H9 (cell line): ENCODE data around the gene ACAD8. TPM values are rescaled to one million over a fixed set of nuclear protein-coding genes. Genes with fewer than 3 reads are reported as not detected.

Source experiments
- DNase-seq: peaks from one replicate; pipeline ENCODE4 v3.0.0-alpha.2; 2017
- H2AFZ ChIP-seq: one replicate; pipeline ENCODE4 v1.6.1; 2013; ENCODE audit warnings: mild to moderate bottlenecking, low read length, control low read depth, moderate library complexity
- H2AK5ac ChIP-seq: 2 replicates; pipeline ENCODE4 v1.6.1; 2013; ENCODE audit warnings: low read length, control low read depth, mixed read lengths; ENCODE audit not compliant: insufficient read length
- H2BK120ac ChIP-seq: one replicate; pipeline ENCODE4 v1.6.1; 2013; ENCODE audit warnings: low read depth, mild to moderate bottlenecking, low read length, control low read depth, inconsistent platforms; ENCODE audit not compliant: poor library complexity, severe bottlenecking
- H2BK12ac ChIP-seq: 2 replicates; pipeline ENCODE4 v1.6.1; 2013; ENCODE audit warnings: low read length, control low read depth, mixed read lengths, low read depth; ENCODE audit not compliant: insufficient read length
- H2BK15ac ChIP-seq: 2 replicates; pipeline ENCODE4 v1.6.1; 2013; ENCODE audit warnings: low read depth, low read length, control low read depth
- H2BK20ac ChIP-seq: one replicate; pipeline ENCODE4 v1.6.1; 2013; ENCODE audit warnings: low read depth, mild to moderate bottlenecking, low read length, control low read depth, inconsistent platforms; ENCODE audit not compliant: poor library complexity, severe bottlenecking
- H2BK5ac ChIP-seq: 2 replicates; pipeline ENCODE4 v1.6.1; 2013; ENCODE audit warnings: low read length, control low read depth, mixed read lengths; ENCODE audit not compliant: insufficient read length
- H3K14ac ChIP-seq: 2 replicates; pipeline ENCODE4 v1.6.1; 2013; ENCODE audit warnings: low read length, control low read depth; ENCODE audit not compliant: insufficient read depth
- H3K18ac ChIP-seq: 2 replicates; pipeline ENCODE4 v1.6.1; 2013; ENCODE audit warnings: low read depth, mild to moderate bottlenecking, mixed read lengths, low read length, control low read depth; ENCODE audit not compliant: insufficient read length
- H3K23ac ChIP-seq: 2 replicates; pipeline ENCODE4 v1.6.1; 2013; ENCODE audit warnings: low read length, control low read depth, mixed read lengths, low read depth; ENCODE audit not compliant: insufficient read length
- H3K23me2 ChIP-seq: 2 replicates; pipeline ENCODE4 v1.6.1; 2013; ENCODE audit warnings: low read depth, mild to moderate bottlenecking, mixed read lengths, low read length, control low read depth; ENCODE audit not compliant: insufficient read length, poor library complexity, severe bottlenecking
- H3K27ac ChIP-seq: 2 replicates; pipeline ENCODE4 v1.5.1; 2013; ENCODE audit warnings: low read length, control low read depth, mixed read lengths, low read depth; ENCODE audit not compliant: insufficient read length
- H3K27me3 ChIP-seq: 2 replicates; pipeline ENCODE4 v1.6.1; 2013; ENCODE audit warnings: low read length, control low read depth, inconsistent platforms; ENCODE audit not compliant: insufficient read depth
- H3K4ac ChIP-seq: 2 replicates; pipeline ENCODE4 v1.6.1; 2013; ENCODE audit warnings: low read depth, mild to moderate bottlenecking, control low read depth, inconsistent platforms, low read length, moderate library complexity
- H3K4me1 ChIP-seq: 2 replicates; pipeline ENCODE4 v1.6.1; 2013; ENCODE audit warnings: low read length, control low read depth, inconsistent platforms; ENCODE audit not compliant: insufficient read depth
- H3K4me2 ChIP-seq: 2 replicates; pipeline ENCODE4 v1.6.1; 2013; ENCODE audit warnings: low read length, control low read depth, mixed read lengths; ENCODE audit not compliant: insufficient read length, insufficient read depth
- H3K56ac ChIP-seq: 2 replicates; pipeline ENCODE4 v1.6.1; 2013; ENCODE audit warnings: low read depth, mild to moderate bottlenecking, mixed read lengths, low read length, control low read depth; ENCODE audit not compliant: insufficient read length
- H3K79me1 ChIP-seq: 2 replicates; pipeline ENCODE4 v1.6.1; 2013; ENCODE audit warnings: low read depth, mild to moderate bottlenecking, moderate library complexity, low read length, control low read depth, inconsistent platforms; ENCODE audit not compliant: insufficient read depth, poor library complexity, severe bottlenecking
- H3K79me2 ChIP-seq: 2 replicates; pipeline ENCODE4 v1.6.1; 2013; ENCODE audit warnings: low read length, control low read depth, inconsistent platforms; ENCODE audit not compliant: insufficient read depth
- H3K9ac ChIP-seq: 2 replicates; pipeline ENCODE4 v1.6.1; 2013; ENCODE audit warnings: low read length, control low read depth, mixed read lengths; ENCODE audit not compliant: insufficient read length; ENCODE audit errors: extremely low read depth
- H3K9me3 ChIP-seq: one replicate; pipeline ENCODE4 v1.6.1; 2013; ENCODE audit warnings: low read depth, low read length, inconsistent platforms; ENCODE audit not compliant: control insufficient read depth
- H3T11ph ChIP-seq: one replicate; pipeline ENCODE4 v1.6.1; 2013; ENCODE audit warnings: mild to moderate bottlenecking, low read length, control low read depth, inconsistent platforms
- H4K20me1 ChIP-seq: one replicate; pipeline ENCODE4 v1.6.1; 2013; ENCODE audit not compliant: control insufficient read depth, insufficient read length, insufficient read depth
- H4K5ac ChIP-seq: 2 replicates; pipeline ENCODE4 v1.6.1; 2013; ENCODE audit warnings: low read depth, mild to moderate bottlenecking, mixed read lengths, low read length, control low read depth; ENCODE audit not compliant: insufficient read length
- H4K8ac ChIP-seq: replicated peaks from 2 replicates; pipeline ENCODE4 v1.6.1; 2013; ENCODE audit warnings: low read length, control low read depth, mixed read lengths, low read depth; ENCODE audit not compliant: insufficient read length
- H4K91ac ChIP-seq: 2 replicates; pipeline ENCODE4 v1.6.1; 2013; ENCODE audit warnings: low read depth, mild to moderate bottlenecking, moderate library complexity, mixed read lengths, low read length, control low read depth; ENCODE audit not compliant: insufficient read length
- H3K27ac Mint-ChIP-seq, 3 experiments: 2 replicates in 2 of 3; 3 replicates in 1 of 3; pipeline ENCODE4 v1.8.0; 2020 to 2021; ENCODE audit warnings: mixed read lengths in 3 of 3, mild to moderate bottlenecking in 1 of 3, moderate library complexity in 1 of 3
- H3K27me3 Mint-ChIP-seq: 2 replicates; pipeline ENCODE4 v1.8.0; 2021; ENCODE audit warnings: low read depth, mild to moderate bottlenecking, moderate library complexity, mixed read lengths
- H3K36me3 Mint-ChIP-seq, 3 experiments: 2 replicates in 2 of 3; 3 replicates in 1 of 3; pipeline ENCODE4 v1.8.0; 2020 to 2021; ENCODE audit warnings: low read depth in 3 of 3, mixed read lengths in 3 of 3; ENCODE audit not compliant: insufficient read depth in 1 of 3
- H3K4me1 Mint-ChIP-seq, 2 experiments: 2 replicates each; pipeline ENCODE4 v1.8.0; 2020; ENCODE audit warnings: mixed read lengths in 2 of 2
- H3K4me3 Mint-ChIP-seq, 2 experiments: 2 replicates in 1 of 2; 3 replicates in 1 of 2; pipeline ENCODE4 v1.8.0; 2020 to 2021; ENCODE audit warnings: mild to moderate bottlenecking in 2 of 2, mixed read lengths in 2 of 2, moderate library complexity in 1 of 2
- H3K9me3 Mint-ChIP-seq, 2 experiments: 2 replicates in 1 of 2; 3 replicates in 1 of 2; pipeline ENCODE4 v1.8.0; 2020; ENCODE audit warnings: mild to moderate bottlenecking in 2 of 2, mixed read lengths in 2 of 2, moderate library complexity in 1 of 2
- WGBS: extraction: QIAGEN DNeasy Blood & Tissue Kit; methylation state at CpG from one replicate; pipeline ENCODE4 v1.1.7; 2013; ENCODE audit warnings: missing lambda C conversion rate, low lambda C conversion rate, mixed read lengths; ENCODE audit not compliant: insufficient read length; ENCODE audit errors: extremely low coverage; 5-methylcytosine and 5-hydroxymethylcytosine counted together
- total RNA-seq: library from RNA; stranded (reverse); gene quantifications from 2 replicates; pipeline ENCODE4 v1.2.1, GENCODE V29; 2021
- TF ChIP-seq, protein P1 (sequence below): fragments of 200-600 bp; sonication (generic); conservative IDR thresholded peaks from 3 replicates; pipeline ENCODE4 v1.8.0; 2021; ENCODE audit warnings: antibody characterized with exemption, mild to moderate bottlenecking

ACAD8 gene
- total RNA-seq, 1 experiment from 2014 or later: 46.8 TPM

- Histone ChIP-seq H3K23me2 (no peaks in the 10 kb centered on the region), H2BK20ac (no peak overlapping the region), H3K4me1 (no peaks in the 10 kb centered on the region), H3K18ac (no peak overlapping the region), H3K23ac (no peak overlapping the region), H4K20me1 (no peaks in the 10 kb centered on the region), H3K9ac (no peak overlapping the region), H3K14ac (no peak overlapping the region), H2BK12ac (no peak overlapping the region), H3K79me1 (no peaks in the 10 kb centered on the region), H3K27ac (no peak overlapping the region), H4K91ac (no peak overlapping the region), H2BK5ac (no peak overlapping the region), H3K4me2 (no peak overlapping the region), H3T11ph (no peak overlapping the region), H2AFZ (no peak overlapping the region), H3K56ac (no peak overlapping the region), H2BK15ac (no peak overlapping the region), H3K79me2 (no peaks in the 10 kb centered on the region), H3K4ac (no peak overlapping the region), H3K27me3 (no peaks in the 10 kb centered on the region), H3K9me3 (no peaks in the 10 kb centered on the region), H2BK120ac (no peak overlapping the region), H4K5ac (no peak overlapping the region), H2AK5ac (no peak overlapping the region), H4K8ac (no peak overlapping the region)
- H3K4me3 Mint-ChIP-seq: no peak overlapping the region
- H3K36me3 Mint-ChIP-seq: peaks cover 12 to 53% (median 24%) of the 10 kb centered on the region in 3 experiments
- H3K9me3 Mint-ChIP-seq: no peaks in the 10 kb centered on the region
- TF ChIP-seq, protein P1, sequence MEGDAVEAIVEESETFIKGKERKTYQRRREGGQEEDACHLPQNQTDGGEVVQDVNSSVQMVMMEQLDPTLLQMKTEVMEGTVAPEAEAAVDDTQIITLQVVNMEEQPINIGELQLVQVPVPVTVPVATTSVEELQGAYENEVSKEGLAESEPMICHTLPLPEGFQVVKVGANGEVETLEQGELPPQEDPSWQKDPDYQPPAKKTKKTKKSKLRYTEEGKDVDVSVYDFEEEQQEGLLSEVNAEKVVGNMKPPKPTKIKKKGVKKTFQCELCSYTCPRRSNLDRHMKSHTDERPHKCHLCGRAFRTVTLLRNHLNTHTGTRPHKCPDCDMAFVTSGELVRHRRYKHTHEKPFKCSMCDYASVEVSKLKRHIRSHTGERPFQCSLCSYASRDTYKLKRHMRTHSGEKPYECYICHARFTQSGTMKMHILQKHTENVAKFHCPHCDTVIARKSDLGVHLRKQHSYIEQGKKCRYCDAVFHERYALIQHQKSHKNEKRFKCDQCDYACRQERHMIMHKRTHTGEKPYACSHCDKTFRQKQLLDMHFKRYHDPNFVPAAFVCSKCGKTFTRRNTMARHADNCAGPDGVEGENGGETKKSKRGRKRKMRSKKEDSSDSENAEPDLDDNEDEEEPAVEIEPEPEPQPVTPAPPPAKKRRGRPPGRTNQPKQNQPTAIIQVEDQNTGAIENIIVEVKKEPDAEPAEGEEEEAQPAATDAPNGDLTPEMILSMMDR: no peak
- no peak for DNase-seq
- H3K27ac Mint-ChIP-seq: no peak overlapping the region; a peak in 1 of 7 replicates
- H3K27me3 Mint-ChIP-seq: no peaks in the 10 kb centered on the region
- H3K4me1 Mint-ChIP-seq: peaks cover 2 to 8% of the 10 kb centered on the region in 2 experiments; a peak in 3 of 4 replicates
- no CpG with 5 or more reads among the region's 9 CpGs for WGBS
Observed at GRCh38 chr11:134242376-134242775, 11.0 kb upstream of the ACAD8 start.
